Stimulated activated CD4-positive, alpha-beta T cell treated with anti-CD3 and anti-CD28 coated beads, Interleukin-4, amount 100 ng/mL, for 48 hours (primary cell): ENCODE measurements around the gene C16orf86.

Source experiments
- DNase-seq, 2 donors: peaks; one replicate each; pipeline ENCODE4 v3.0.0-alpha.2; 2020; ENCODE audit warnings: low read depth in 2 of 2

C16orf86 gene

GRCh38 chr16:67653789-67654402 is 12.7 kb upstream of the C16orf86 start:
- no peak for DNase-seq

- DNase-seq, result no peak
Observed at GRCh38 chr16:67654403-67654911, 12.2 kb upstream of the C16orf86 start.

GRCh38 chr16:67655363-67655762 is 11.3 kb upstream of the C16orf86 start:
- no peak for DNase-seq

GRCh38 chr16:67656344-67657016 is 10.1 kb upstream of the C16orf86 start:
- no peak for DNase-seq

GRCh38 chr16:67657017-67657608 is 9.5 kb upstream of the C16orf86 start:
- no peak for DNase-seq

- DNase-seq, result no peak
Observed at GRCh38 chr16:67657751-67658518, 8.7 kb upstream of the C16orf86 start.

GRCh38 chr16:67658849-67659674 is 7.6 kb upstream of the C16orf86 start:
- no peak for DNase-seq

- peak; percentile 91 to 92 for DNase-seq
Observed at GRCh38 chr16:67659675-67660563, 6.7 kb upstream of the C16orf86 start, which contains the start of gene ACD. Gene ACD, minus strand, starts transcription at chr16:67660260. Its CDS starts 40 bp downstream, at chr16:67660220.

GRCh38 chr16:67660564-67661028 is 6.0 kb upstream of the C16orf86 start, which contains the start of gene PARD6A:
Gene PARD6A, plus strand, starts transcription at chr16:67660960. Its CDS starts 79 bp downstream, at chr16:67661039.
- DNase-seq, result peak; percentile 93 to 96

- DNase-seq, result no peak
Observed at GRCh38 chr16:67661101-67661761, 5.4 kb upstream of the C16orf86 start.

- DNase-seq, result no peak
Observed at GRCh38 chr16:67661886-67662652, 4.5 kb upstream of the C16orf86 start.

GRCh38 chr16:67662653-67663010 is 4.0 kb upstream of the C16orf86 start:
- DNase-seq, result no peak

GRCh38 chr16:67663151-67663876 is 3.3 kb upstream of the C16orf86 start:
- no peak for DNase-seq

GRCh38 chr16:67663877-67664222 is 2.8 kb upstream of the C16orf86 start:
- no peak for DNase-seq

GRCh38 chr16:67664258-67664657 is 2.4 kb upstream of the C16orf86 start:
- DNase-seq, result no peak

- no peak for DNase-seq
Observed at GRCh38 chr16:67664871-67665270, 1.7 kb upstream of the C16orf86 start.

- no peak for DNase-seq
Observed at GRCh38 chr16:67665598-67665997, 1.0 kb upstream of the C16orf86 start.

GRCh38 chr16:67666032-67666551 is 522 bp upstream of the C16orf86 start:
- no peak for DNase-seq
